ENCODE results near the gene RPP25. TPM values are rescaled to one million over a fixed set of nuclear protein-coding genes. Genes with fewer than 3 reads are reported as not detected.

Gene RPP25
- total RNA-seq, 4 donors from 2014 or later, result 3.3 to 12.4 (median 8.6) TPM

- no peak for TF ChIP-seq CTCF (IDR thresholded peaks at IDR 0.05; ENCODE audit: low read depth)
Observed at GRCh38 chr15:74958908-74959585, 2.5 kb upstream of the RPP25 start.

- no peak for TF ChIP-seq CTCF (IDR thresholded peaks at IDR 0.05; ENCODE audit: low read depth)
Observed at GRCh38 chr15:74958320-74958907, 1.8 kb upstream of the RPP25 start.

- no peak for TF ChIP-seq CTCF (IDR thresholded peaks at IDR 0.05; ENCODE audit: low read depth)
Observed at GRCh38 chr15:74957476-74958035, 984 bp upstream of the RPP25 start.

- no peak for TF ChIP-seq CTCF (IDR thresholded peaks at IDR 0.05; ENCODE audit: low read depth)
Observed at GRCh38 chr15:74955796-74956647, 550 bp downstream of the RPP25 start.

GRCh38 chr15:74955017-74955416 is 1.6 kb downstream of the RPP25 start:
- no peak for TF ChIP-seq CTCF (IDR thresholded peaks at IDR 0.05; ENCODE audit: low read depth)

- no peak for TF ChIP-seq CTCF (IDR thresholded peaks at IDR 0.05; ENCODE audit: low read depth)
Observed at GRCh38 chr15:74954515-74954914, 2.1 kb downstream of the RPP25 start.

- no peak for TF ChIP-seq CTCF (IDR thresholded peaks at IDR 0.05; ENCODE audit: low read depth)
Observed at GRCh38 chr15:74951006-74951405, 5.6 kb downstream of the RPP25 start.
